Hematopoietic multipotent progenitor cell treated with erythropoietin and hydrocortisone succinate and interleukin-3 and kit ligand, for 8 days (in vitro differentiated cells): ENCODE measurements around the gene RANBP1.

Experiments
- DNase-seq: peaks from one replicate; pipeline ENCODE4 v3.0.0-alpha.2; 2015

RANBP1 gene

DNA sequence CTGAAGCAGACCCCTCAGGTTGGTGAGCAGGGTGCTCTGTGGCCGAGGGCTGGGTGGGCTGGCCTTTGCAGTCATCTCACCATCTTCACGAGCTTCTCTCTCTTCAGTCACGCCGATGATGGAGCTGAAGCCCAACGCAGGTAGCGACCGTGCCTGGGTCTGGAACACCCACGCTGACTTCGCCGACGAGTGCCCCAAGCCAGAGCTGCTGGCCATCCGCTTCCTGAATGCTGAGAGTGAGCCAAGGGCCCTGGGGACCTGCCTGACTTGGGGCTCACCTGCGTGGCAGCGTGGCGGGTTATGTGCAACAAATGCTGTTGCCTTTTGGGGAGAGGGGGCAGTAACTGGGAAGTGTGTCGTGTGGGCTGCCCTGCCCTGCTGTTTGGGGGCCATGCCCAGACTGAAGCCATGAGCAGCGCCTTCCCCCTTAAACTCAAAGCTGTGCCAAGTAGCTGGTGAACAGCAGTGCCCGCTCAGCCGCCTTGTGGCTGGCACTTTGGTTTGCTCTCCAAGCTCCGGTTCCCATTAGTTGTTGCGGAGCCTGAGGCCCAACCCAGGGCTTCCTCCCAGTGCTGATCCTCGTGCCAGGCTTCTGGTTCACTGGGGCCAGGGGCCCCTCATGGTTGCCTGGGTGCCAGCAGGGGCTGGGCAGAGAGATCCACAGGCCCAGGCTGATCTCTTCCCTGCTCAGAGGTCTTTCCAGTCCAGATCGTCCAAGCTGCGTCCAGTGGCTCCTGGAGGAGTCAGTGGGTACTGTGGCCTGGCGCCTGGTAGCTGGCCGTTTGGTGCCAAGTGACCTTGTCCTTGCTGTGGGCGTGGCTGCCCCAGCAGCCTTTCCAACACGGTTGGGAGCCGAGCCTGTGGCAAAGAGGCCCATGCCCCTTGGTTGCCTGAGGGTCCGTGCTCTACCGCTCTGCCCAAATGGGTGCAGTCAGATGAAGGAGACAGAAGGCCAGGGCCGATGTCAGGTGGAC lies 9.6 kb downstream of the RANBP1 start:
- no peak for DNase-seq

DNA sequence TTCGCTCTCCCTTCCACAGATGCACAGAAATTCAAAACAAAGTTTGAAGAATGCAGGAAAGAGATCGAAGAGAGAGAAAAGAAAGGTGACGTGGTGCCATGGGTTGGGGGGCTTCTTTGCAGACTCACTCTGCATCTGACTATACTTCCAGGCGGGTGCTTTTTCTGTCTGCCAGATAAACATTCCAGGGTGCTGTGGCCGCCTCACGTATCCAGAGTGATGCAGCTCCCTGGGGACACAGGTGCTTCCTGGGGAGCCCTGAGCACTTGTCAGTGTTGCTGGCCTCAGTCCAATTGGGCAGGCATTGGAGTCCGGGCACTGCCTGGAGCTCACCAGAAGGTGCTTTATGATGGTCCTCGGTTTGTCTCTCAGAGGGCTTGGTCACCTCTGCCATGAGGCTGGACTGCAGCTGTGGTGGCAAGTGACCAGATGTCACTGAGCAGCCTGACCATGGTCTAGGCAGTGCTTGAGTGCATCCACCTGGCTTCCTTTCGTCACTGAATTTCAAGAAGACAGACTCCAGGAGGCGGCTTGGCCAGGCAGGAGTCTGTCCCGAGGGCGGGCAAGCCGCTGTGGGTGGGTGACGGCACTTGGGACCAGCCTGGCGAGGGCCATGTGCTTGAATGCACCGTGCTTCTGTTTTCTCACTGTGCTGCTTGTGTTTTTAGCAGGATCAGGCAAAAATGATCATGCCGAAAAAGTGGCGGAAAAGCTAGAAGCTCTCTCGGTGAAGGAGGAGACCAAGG lies 10.6 kb downstream of the RANBP1 start:
- no peak for DNase-seq

DNA sequence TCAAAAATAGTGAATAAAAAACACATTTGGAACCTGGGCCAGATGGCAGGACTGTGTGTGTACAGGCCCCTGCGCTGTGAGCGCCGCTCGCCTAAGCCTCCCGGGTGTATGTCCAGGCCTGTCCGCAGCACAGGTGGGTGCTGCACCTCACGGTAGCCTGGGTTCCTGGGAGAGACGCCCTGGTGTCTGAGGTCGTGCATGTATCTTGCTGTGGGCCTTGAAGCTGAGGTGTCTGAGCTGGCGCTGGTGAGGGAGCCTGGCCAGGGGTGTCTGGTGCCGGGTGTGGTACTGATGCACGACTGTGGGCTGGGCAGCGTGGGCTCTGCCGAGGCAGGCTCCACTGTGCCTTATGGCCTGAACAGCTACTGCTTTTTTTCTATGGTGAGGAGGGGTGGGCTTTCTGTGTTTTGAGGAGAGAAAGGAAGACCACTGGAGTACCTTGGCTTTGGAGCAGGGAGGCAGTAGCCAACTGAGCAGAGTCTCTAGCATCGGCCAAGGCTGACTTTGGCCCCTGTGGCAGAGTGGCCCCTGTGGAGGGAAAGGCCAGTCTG lies 11.5 kb downstream of the RANBP1 start:
- DNase-seq, result no peak

DNA sequence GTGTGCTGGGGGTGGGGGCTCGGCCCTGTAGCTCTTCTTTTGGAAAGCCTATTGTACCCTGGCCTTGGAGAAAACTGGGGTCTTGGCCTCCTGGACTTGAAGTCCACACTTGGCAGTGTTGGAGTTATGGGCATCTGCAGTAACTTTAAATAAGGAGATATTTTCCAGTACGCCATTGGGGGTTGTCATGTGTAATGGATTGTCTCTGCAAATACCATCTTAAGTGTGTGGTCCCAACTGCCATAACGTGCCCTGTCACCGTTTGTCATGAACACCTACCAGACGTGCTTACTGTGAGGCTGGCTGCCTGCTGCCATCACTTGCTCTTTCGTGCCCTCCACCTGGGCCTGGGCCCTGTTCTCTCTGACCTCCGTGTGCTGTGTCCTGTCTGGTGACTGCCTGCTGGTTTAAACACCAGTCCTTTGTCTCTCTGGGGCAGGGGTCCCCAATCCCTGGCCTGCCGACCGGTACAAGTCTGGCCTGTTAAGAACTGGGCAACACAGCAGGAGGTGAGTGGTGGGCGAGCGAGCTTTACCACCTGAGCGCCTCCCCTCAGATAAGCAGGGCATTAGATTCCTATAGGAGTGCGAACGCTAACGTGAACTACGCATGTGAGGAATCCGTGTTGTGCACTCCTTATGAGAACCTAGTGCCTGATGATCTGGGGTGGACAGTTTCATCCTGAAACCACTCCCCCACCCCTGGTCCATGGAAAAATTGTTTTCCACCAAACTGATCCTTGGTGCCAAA lies 12.1 kb downstream of the RANBP1 start:
- DNase-seq, result no peak

DNA sequence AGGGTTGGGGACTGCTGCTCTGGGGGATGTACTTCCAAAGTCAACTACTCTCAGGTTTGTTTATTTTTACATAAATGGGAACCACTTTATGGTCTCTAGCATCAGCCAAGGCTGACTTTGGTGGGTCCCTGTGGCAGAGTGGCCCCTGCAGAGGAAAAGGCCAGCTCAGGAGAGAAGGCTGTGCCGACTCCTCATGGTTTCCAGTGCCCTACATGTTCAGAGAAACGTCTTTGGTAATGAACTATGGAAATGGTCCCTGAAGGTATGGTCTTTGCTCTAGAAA lies 12.7 kb downstream of the RANBP1 start:
- no peak for DNase-seq

DNA sequence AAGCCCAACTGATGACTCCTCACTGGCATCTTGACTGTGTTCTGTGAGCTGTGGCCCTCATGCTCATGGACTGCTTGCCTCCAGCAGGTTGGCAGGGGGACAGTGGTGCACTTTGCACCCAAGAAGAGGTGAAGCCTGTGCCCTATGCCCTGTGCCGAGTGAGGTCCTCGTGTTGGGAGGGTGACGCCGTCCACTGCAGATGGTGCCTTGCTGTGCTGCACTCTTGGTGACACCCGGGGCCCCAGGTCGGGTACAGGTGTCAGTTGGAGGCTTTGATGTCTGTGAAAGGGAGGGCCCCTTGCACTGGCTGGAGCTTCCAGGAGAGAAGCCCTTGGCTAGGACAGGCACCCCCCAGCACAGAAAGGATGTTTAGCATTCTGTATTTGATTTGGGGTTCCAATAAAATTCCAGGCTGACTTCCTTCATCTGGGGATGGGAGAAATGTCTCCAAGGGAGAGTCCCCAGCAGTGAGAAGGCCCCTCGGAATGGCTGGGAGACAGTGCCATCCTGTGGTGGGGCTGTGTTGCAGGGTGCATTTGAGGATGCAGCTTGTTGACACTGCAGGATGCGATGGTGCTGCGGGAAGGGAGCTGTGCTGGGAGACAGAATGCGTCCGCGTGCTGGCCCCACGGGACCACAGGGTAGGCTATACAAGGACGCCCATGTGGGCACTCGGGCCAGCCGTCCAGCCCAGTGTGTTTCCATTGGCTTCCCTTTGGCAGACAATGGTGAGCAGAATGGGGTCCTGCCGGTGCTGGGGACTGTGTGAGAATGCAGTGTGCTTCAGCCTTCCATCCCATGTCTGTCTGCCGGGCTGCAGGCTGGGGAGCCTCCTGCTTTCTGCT lies 13.2 kb downstream of the RANBP1 start:
- peak; percentile 53 for DNase-seq

DNA sequence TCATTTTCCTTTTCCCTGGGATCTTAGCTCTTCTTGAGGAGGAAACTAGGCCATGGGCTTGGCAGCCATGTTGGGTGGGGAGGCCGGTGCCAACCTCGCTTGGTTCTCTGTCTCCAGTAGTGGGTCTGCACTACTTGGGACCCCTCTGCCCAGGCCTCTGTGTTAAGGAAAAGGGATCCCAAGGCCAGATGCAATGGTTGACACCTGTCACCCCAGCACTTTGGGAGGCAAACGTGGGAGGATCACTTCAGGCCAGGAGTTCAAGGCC lies 13.8 kb downstream of the RANBP1 start:
- no peak for DNase-seq

DNA sequence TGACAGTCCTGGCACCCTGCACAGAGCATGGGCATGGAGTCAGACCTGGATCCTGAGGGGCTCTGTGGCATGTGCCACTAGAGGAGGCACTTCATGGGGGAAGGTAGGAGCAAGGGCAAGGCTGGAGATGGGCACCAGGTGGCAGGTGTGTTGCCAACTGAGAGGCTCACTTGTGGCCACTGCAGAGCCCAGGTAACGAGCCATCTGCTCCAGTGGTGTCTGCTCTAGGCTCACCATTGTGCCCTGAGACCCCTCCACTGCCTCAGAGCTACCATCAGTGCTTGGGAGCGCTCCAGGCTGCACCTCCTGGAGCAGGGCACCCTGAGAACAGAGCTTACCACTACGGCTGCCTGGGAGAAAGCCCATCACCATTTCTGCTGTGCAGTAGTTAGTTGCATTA lies 14.4 kb downstream of the RANBP1 start:
- no peak for DNase-seq

DNA sequence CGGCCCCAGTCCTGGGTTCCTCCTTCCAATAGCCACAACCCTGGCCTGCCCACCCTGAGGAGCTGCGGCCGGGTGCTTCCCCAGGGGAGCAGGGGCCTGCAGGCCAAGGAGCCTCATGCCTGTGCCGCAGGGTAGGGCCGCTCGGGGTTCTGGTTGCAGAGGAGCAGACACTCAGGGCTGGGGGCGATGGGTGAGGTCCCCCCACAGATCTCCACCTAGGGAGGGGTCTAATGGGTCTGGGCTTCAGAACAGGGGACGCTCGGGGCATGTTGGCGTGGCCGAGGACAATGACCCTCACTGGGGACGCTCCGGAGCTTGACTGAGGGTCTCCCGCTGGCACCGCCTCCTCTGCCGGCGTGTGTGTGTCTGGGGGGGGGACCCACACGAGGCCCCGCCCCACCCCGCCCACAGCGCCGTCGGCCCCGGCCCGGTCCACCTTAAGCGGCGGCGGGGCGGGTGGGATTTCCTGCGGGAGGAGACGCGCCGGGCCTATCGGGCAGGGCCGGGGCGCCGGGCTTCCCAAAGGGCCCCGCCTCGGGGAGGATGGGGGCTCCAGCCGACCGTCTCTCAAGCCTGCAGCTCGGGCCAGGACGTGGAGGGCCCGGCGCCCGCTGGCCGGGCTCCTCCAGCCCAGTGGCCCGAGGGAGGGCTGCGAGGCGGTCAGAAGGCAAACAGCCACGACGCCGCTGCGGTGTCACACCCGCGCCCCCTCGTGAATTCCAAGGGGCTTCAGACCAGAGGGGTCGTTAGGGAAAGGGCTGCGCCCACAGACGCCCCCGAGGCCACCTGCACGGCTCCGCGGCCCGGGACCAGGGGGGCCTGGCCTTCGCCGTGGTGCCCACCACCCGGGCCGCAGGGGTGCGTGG lies 15.1 kb downstream of the RANBP1 start:
- peak; percentile 51 for DNase-seq

DNA sequence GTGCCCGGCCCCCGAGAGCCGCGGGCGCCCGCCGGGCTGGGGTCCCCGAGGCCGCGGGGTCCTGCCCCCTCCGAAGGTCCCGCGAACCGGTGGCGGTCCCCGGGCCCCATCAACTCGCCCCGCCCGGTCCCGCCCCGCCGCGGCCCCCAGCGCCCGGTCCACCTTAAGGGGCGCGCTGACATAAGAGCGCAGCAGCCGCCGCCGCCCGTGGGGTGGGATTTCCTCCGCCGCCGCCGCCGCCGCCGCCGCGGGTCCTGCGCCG lies 15.6 kb downstream of the RANBP1 start, which contains the start of gene ZDHHC8:
TSS of gene ZDHHC8 (plus strand) at position 208 of the 262 bp plus-strand sequence. CDS start 144 bp downstream, outside the sequence.
- DNase-seq, result no peak

DNA sequence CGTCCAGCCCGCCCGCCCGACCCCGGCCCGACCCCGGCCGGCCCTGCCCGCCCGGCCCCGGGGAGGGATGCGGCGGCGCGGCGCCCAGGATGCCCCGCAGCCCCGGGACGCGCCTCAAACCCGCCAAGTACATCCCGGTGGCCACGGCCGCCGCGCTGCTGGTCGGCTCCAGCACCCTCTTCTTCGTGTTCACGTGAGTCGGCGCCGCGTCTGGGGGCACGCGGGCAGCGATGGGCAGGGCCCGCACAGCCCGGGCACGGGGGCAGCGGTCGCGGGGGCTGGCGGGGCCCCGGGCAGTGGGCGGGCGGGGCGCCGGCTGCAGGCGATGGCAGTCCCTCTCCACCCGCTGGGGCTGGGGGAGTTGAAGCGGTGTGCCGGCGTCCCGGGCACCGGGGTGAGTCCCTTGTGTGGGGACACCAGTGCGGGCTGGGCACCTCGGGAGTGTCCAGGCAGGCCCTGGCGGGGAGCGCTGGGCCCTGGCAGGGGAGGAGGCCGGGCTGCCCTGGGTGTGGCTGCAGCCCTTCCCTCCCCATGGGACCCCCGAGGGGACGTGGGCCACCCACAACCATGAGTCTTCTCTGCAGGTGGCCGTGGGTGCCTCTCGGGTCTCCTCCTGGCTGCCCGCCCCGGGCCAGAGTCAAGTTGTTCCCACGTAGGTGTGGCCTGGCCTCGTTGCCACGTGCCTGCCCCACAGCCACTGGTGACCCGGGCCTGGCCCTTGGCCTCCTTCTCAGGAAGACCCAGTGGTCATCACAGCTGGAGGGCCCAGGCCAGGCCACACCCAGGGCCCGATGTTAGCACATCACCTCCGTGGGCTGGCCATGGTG lies 16.2 kb downstream of the RANBP1 start:
- DNase-seq, result no peak

DNA sequence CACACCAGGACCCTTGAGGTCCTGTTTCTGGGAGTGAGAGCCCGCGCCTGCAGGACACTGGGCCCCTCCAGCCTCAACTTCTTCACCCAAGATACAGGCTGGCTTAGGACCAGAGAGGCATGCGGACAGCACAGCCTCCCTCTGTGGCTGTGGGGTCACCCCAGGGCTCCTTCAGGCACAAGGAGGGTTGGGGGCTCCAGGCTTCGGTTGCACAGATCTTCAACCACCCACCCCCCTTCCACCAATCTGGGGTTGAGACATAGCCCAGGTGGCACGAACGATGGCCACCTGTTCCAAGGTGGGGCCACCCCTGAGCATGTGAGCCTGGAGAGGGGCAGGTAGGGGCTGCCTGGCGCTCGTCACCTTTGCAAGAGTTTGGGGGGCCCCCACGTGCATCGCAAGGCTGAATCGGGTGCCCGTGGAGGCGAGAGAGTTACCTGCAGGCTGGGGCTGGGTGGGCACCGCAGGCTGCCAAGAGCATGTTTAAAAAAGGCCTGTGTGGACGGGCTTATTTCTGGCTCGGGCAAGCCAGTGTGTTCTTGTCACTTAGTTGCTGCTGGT lies 16.9 kb downstream of the RANBP1 start:
- no peak for DNase-seq

DNA sequence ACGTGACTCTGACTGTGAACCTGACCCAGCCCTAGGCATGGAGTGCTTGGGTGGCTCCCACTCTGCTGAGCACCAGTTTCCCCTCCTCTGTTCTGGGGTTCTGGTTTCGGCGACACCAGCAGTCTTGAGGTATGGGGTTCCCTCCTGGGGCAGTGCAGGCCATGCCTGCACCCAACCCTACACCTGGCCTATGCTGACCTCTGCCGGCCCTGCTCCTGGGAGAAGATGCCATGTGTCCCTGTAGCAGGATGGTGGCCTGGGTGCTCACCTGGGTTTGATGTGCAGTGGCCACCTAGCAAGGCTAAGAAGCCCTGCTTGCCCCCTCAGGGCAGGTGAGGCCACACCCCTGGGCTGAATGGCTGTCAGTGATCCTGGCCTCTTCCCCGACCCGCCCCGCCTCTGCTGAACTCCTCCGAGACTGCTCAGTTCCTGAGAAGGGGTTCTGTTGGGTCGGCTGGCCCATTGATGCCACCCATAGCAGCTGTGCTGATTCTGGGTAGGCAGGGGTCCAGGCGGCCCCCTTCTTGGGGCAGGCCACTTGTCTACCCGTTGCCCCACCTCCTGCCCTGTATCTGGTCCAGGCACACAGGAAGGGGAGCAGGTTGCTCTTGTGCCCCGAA lies 18.1 kb downstream of the RANBP1 start:
- no peak for DNase-seq

DNA sequence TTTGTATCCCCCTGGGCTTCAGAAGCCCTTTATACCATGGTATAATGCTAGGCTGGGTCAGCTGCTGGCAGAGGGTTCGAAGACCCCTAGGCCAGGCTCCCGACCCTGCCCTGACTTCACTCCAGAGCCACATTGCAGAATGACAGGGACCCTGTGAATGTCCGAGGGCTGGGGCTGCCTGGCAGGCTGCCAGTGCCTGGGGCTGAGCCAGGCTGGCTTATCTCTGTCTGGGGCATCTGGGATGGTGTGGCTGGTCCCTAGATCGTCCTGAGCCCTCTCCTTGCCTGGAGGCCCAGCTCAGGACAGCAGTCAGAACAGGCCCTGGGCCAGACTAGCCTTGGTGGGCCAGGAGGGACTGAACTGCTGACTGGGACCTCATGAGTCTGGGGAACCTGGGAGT lies 19.4 kb downstream of the RANBP1 start:
- no peak for DNase-seq

DNA sequence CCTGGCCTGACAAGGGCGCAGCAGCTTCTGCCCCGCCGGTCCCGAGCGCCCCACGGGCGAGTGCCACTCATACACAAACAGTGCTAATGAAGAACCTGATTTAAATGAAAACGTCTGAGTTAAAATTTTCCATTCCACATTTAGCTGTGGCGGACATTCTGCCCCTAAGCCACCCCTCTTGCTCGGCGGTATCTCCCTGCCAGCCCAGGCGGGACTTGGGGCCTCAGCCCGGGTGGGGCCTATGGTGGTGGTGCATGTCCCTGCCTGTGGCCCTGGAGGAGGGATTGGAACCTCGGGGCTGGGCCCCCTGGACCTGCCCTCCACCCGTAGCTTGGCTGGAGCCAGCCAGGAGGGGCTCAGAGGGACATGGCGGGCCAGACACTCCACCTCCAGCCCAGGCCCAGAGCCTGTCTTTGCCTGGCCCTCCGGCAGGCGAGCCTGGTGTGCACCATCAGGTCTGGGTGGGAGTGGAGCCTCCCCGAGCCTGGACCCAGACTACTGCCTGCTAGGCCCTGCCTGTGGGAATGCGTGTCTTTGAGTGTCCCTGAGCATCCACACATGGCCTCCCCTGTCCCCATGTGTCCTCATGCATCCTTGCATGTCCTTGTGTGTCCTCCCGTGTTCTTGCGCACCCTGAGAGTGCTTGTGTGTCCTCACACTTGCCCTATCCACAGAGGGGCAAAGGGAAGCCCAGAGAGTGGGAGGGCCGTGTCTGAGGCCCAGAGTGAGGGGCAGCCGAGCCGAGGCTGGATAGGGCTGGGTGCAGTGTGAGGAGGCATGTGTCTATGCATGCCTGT lies 20.1 kb downstream of the RANBP1 start:
- DNase-seq, result no peak

DNA sequence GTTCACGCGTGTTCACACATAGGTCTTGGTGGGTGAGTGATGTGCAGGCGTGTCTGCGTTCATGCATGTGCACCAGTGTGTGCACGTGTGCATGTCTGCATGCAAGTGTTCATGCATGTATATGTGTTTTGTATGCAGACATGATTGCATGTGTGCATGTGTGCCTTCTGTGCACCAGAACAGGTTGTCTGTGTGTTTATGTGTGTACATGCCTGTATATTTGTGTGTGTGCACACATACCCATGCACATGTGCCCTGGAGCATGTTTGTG lies 20.6 kb downstream of the RANBP1 start:
- DNase-seq, result no peak

DNA sequence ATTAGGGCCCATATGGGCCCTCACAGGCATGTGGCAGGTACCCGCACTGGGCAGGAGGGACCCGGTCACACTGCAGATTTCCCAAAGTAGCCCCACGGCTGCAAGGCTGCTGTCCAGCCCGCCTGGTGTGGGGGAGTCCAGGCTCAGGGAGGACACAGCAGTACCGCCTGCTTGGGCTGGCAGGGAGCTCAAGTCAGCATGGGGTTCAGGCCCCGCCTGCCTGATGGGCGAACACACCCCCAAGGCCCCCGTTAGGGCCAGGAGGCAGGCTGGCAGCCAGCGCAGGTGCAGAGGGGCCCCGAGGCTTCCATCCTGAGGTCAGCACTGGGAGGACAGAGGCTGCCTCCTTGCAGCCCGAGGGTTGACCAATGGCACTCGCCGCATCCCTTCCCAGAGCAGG lies 21.2 kb downstream of the RANBP1 start:
- no peak for DNase-seq

DNA sequence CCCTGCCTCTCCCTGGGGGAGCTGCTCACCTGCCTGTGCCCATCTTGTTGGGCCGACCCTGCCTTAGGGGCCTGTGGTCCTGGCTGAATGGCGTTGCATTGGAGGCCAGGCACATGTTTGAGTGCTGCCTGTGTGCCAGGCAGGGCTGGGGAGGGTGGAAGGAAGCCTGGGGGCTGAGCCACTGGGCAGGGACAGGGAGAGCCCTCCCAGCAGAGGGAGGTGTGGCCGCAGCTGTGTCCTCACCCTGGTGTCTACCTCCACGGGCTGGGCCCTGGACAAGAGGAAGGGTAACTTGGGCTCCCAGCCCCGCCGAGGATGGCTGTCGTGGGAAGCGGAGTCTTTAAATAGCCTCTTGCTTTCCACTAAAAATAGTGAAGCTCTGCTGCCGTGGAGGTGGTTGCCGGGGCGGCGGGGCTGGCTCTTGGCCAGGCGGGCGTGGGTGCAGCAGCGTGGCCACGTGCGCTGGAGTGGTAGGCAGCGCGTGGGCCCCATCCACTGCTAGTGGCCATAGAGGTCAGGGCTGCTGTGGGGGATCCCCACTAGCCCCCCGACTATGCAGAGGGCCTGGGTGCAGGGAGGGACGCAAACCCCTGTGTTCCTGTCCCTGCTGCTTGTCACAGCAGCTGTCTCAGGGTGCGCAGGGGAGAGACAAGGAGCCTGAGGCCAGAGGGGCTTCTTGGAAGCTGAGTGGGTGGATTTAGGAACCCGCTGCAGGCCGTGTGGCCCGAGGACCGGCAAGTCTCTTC lies 21.9 kb downstream of the RANBP1 start:
- DNase-seq, result no peak

DNA sequence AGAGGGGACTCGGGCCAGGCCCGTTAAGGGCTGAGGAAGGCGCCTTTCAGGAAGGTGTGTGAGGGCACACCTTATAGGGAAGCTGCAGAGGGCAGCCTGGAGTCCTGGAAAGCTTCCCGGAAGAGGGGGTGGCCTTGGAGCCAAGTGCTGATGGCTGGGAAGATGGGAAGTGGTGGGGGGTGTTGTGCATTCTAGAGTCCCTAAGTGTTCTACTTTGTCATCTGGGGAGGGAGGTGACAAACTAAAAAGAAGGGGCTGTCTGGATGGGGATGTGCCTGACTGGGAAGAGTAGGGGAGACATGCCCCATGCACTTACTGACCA lies 22.5 kb downstream of the RANBP1 start:
- DNase-seq, result no peak
